Measurements from ENCODE around the gene CD1E.
A peak's percentile ranks its signal among the peaks of the same experiment; 100 is the strongest.
"Not testable (repeated sequence)": the region's sequence is repeated elsewhere in the genome, so short reads cannot be mapped to it uniquely, and the experiment has no call there.

Gene CD1E

DNA sequence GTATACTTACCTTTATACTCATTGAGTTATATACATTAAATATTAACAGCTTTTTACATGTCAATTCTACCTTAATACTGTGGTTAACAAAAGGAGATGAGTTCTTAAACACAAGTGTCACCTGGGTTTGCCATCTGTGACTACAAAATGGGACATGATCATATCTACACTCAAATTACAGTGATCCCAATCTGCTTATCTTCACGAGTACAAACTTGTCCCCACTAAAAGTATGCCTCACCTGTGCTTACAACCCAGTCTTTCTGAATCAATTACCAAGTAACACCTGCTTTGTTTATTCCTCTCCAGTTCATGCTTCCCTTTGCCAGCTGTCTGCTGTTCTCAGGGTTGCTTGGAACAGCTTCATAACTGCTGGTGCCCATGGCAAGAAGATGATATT lies 8.8 kb downstream of the CD1E start:
- H3K4me3 ChIP-seq (ENCODE audit: low read depth, low read length) = no peak overlapping the region
- TF ChIP-seq, protein P1, sequence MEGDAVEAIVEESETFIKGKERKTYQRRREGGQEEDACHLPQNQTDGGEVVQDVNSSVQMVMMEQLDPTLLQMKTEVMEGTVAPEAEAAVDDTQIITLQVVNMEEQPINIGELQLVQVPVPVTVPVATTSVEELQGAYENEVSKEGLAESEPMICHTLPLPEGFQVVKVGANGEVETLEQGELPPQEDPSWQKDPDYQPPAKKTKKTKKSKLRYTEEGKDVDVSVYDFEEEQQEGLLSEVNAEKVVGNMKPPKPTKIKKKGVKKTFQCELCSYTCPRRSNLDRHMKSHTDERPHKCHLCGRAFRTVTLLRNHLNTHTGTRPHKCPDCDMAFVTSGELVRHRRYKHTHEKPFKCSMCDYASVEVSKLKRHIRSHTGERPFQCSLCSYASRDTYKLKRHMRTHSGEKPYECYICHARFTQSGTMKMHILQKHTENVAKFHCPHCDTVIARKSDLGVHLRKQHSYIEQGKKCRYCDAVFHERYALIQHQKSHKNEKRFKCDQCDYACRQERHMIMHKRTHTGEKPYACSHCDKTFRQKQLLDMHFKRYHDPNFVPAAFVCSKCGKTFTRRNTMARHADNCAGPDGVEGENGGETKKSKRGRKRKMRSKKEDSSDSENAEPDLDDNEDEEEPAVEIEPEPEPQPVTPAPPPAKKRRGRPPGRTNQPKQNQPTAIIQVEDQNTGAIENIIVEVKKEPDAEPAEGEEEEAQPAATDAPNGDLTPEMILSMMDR (IDR thresholded peaks at IDR 0.05; ENCODE audit: low read depth, low read length, missing control alignments) = no peak
- no peak for DNase-seq (ENCODE audit: low read depth)

DNA sequence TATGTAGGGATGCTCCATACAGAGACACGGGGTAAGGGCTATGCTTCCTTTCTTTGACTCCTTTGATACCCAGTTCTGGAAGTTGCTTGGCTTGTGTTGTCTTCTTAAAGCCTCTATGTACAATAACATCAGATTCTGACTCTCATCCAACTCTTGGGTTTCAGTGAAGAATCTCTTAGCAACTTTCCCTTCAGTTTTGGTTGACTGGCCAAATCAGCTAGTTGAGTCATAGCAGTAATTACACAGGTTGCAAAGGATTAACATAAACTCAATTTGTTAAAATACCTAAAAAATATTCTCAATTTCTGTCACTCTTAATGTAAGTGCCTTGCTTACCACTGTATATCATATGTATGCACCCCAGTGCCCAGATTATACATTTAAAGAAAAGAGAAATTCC lies 9.2 kb downstream of the CD1E start:
- TF ChIP-seq, protein P1 (IDR thresholded peaks at IDR 0.05; ENCODE audit: low read depth, low read length, missing control alignments) = no peak
- no peak overlapping the region for H3K4me3 ChIP-seq (ENCODE audit: low read depth, low read length)
- DNase-seq (ENCODE audit: low read depth) = no peak

DNA sequence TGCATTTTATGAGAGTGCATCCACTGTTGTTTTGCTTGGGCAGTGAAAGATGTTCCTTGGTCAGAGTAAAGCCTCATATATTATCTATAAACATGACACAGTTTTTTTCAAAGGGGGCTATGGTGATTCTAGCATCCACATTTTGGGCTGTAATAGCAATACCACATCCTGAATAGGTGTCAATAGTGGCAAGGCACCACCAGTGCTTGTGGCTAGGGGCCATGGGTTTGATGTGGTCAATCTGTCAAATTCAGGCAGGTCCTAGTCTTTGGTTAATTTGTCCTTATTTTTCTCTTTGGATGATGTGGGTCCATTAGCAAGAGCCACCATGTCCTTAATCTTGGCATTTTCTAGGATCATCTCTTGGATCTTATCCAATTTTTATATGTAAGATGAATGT lies 13.1 kb downstream of the CD1E start:
- DNase-seq (ENCODE audit: low read depth) = no peak
- no peak overlapping the region for H3K4me3 ChIP-seq (ENCODE audit: low read depth, low read length)
- TF ChIP-seq, protein P1 (IDR thresholded peaks at IDR 0.05; ENCODE audit: low read depth, low read length, missing control alignments) = no peak

DNA sequence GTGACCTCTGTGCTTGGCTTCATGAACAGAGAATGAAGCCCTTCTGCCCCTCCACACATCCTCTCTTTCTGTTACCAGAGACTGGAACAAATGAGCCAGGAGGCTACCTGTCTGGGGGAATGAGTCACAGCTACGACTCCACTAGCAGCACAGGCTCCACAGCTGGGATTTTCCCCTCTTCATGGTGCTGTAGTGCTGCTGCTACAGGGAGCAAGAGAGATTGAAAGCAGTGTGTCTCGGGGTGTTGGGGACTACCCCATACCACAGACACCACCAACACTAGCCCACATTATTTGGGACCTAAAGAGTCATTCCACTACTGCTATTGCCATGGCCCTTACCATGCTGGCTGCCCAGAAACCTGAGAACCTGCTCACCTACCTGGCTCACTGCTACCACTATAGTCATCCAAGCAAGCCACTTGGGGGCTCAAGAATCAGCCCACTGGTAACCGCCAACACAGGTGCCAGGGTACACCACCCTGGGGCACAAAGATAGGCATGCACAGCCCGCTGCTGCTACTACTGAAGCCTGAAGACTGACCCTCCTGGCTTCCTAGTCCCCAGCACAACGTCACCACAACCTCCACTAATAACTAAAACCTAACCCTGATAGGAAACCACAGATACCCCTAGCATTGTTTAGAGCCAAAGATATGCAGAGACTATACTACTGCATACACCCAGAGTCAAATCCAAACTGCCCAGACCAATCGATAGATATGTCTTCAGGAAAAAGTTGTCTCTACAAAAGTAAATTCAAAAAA lies 17.7 kb downstream of the CD1E start:
- DNase-seq (ENCODE audit: low read depth) = peak; percentile 24
- TF ChIP-seq, protein P1 (IDR thresholded peaks at IDR 0.05; ENCODE audit: low read depth, low read length, missing control alignments) = no peak
- no peak overlapping the region for H3K4me3 ChIP-seq (ENCODE audit: low read depth, low read length)

DNA sequence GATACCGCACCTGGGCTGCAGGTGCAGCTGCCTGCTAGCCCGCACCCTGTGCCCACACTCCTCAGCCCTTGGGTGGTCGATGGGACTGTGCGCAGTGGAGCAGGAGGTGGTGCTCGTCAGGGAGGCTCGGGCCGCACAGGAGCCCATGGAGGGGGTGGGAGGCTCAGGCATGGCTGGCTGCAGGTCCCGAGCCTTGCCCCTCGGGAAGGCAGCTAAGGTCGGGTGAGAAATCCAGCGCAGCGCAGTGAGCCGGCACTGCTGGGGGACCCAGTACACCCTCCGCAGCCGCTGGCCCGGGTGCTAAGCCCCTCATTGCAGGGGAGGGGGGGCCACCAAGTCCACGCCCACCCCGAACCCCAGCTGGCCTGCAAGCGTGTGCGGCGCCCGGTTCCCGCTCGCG lies 20.4 kb downstream of the CD1E start:
- DNase-seq (ENCODE audit: low read depth); H3K4me3 ChIP-seq (ENCODE audit: low read depth, low read length): not testable (repeated sequence)

DNA sequence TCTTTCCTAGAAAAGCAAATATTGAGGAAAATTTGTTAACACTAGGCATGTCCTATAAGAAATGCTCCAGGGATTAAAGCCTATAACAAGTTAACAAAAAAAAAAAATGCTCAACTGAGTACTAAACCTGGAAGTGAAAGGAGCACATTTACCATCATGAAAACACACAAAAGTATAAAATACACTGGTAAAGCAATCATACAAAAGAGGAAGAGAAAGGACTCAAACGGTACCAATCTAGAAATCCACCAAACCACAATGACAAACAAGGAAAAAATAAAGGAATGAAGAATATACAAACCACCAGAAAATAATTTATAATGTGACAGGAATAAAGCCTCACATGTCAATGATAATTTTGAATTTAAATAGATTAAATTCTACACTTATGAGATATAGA lies 21.2 kb downstream of the CD1E start:
- H3K4me3 ChIP-seq (ENCODE audit: low read depth, low read length) = no peak overlapping the region
- DNase-seq (ENCODE audit: low read depth) = no peak
- TF ChIP-seq, protein P1 (IDR thresholded peaks at IDR 0.05; ENCODE audit: low read depth, low read length, missing control alignments) = no peak

DNA sequence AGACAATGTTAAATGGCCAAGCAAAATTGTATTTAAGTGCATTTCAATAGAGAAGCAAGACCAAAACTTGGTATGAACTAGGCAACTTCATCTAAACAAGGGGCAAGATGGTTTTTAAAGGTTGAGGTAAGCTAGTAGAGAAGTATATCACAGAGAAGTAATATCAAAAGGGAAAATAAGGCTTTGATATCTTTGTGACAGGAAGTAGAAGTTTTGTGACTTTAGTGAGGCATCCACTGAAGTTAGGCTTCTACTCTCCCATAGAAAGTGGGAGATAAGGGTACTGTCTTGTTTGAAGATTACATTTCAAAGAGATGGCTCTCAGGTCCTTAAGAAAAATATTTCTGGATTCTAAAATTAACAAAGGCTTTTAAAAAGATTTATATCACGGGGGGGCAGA lies 36.6 kb downstream of the CD1E start:
- no peak for DNase-seq (ENCODE audit: low read depth)
- TF ChIP-seq, protein P1 (IDR thresholded peaks at IDR 0.05; ENCODE audit: low read depth, low read length, missing control alignments) = no peak
- H3K4me3 ChIP-seq (ENCODE audit: low read depth, low read length) = no peak overlapping the region
